HCT116 (cell line): Measurements from ENCODE around the gene LRRC47. TPM values are rescaled to one million over a fixed set of nuclear protein-coding genes. Genes with fewer than 3 reads are reported as not detected.

ENCODE experiments used
- ATAC-seq: fragments of 200-7000 bp; cut with Tn5 transposase; 2 replicates; pipeline ENCODE4 v1.9.1; 2020; ENCODE audit warnings: mild to moderate bottlenecking, moderate library complexity
- BruUV-seq: library from RNA; stranded (reverse); fragments of 400-500 nt; replicated peaks from 2 replicates; lab custom pipeline; 2021; lab: Mats Ljungman, UMichigan
- CTCF ChIA-PET: fragments of 300-600 bp; sonication (Branson Sonifier 250); formaldehyde crosslinking; loops from one replicate; lab custom pipeline; 2021; ENCODE audit warnings: antibody characterized with exemption; lab: Charles Lee
- POLR2A ChIA-PET: fragments of 300-600, 350-600 bp; sonication (Branson Sonifier 250); formaldehyde crosslinking; loops from one replicate; lab custom pipeline; 2021; ENCODE audit warnings: antibody characterized with exemption; lab: Charles Lee
- RAD21 ChIA-PET, 2 experiments: fragments of 300-600 bp; sonication (Branson Sonifier 250); formaldehyde crosslinking; loops; one replicate each; lab custom pipeline; 2023; ENCODE audit warnings: low total read pairs in 2 of 2; ENCODE audit not compliant: uncharacterized antibody in 2 of 2, unreplicated experiment in 2 of 2, low non-redundant PET in 1 of 2; lab: Charles Lee
- DNase-seq: peaks from one replicate; pipeline ENCODE4 v3.0.0-alpha.2; 2010; ENCODE audit warnings: low read depth, low spot score
- H2AFZ ChIP-seq: fragments of 200-600 bp; shearing (Covaris generic), sonication (generic); 2 replicates; pipeline ENCODE4 v1.6.1; 2017; ENCODE audit warnings: low read depth, mixed run types, mixed read lengths, antibody characterized with exemption, low read length; ENCODE audit not compliant: poor library complexity, severe bottlenecking
- H3K27ac ChIP-seq: 2 replicates; pipeline ENCODE4 v1.5.1; 2012; ENCODE audit warnings: low read depth, low read length
- H3K27me3 ChIP-seq: fragments of 200-600 bp; sonication (generic); 2 replicates; pipeline ENCODE4 v1.6.1; 2016; ENCODE audit warnings: mixed run types, low read length, mixed read lengths; ENCODE audit not compliant: insufficient read depth
- H3K36me3 ChIP-seq, 2 experiments: fragments of 200-500 bp in 1 of 2; fragments of 200-600 bp in 1 of 2; sonication (Bioruptor generic) in 1 of 2; sonication (generic) in 1 of 2; 2 replicates each; pipeline versions ENCODE4 v1.5.1 to v1.6.1; 2014 to 2016; ENCODE audit warnings: low read length in 2 of 2, inconsistent platforms in 1 of 2, mixed read lengths in 1 of 2, mixed run types in 1 of 2; ENCODE audit not compliant: insufficient read depth in 2 of 2, control insufficient read depth in 1 of 2
- H3K4me1 ChIP-seq, 2 experiments: fragments of 200-600 bp in 1 of 2; sonication (generic) in 1 of 2; 2 replicates each; pipeline versions ENCODE4 v1.5.1 to v1.6.1; 2012 to 2017; ENCODE audit warnings: low read length in 2 of 2, inconsistent platforms in 1 of 2, mild to moderate bottlenecking in 1 of 2, mixed read lengths in 1 of 2, mixed run types in 1 of 2, moderate library complexity in 1 of 2; ENCODE audit not compliant: insufficient read depth in 2 of 2, control insufficient read depth in 1 of 2
- H3K4me2 ChIP-seq: fragments of 200-600 bp; sonication (generic); 2 replicates; pipeline ENCODE4 v1.6.1; 2017; ENCODE audit warnings: mixed run types, low read length, mixed read lengths
- H3K4me3 ChIP-seq, 2 experiments: fragments of 200-600 bp in 1 of 2; sonication (generic) in 1 of 2; replicated peaks in 1 of 2; 2 replicates each; pipeline ENCODE4 v1.5.1; 2011 to 2016; ENCODE audit warnings: low read length in 2 of 2, control low read depth in 1 of 2, low read depth in 1 of 2, mild to moderate bottlenecking in 1 of 2, mixed read lengths in 1 of 2, mixed run types in 1 of 2
- H3K79me2 ChIP-seq: fragments of 200-600 bp; sonication (generic); 2 replicates; pipeline ENCODE4 v1.6.1; 2017; ENCODE audit warnings: mild to moderate bottlenecking, mixed run types, low read length, moderate library complexity, mixed read lengths; ENCODE audit not compliant: insufficient read depth
- H3K9ac ChIP-seq: fragments of 200-600 bp; sonication (generic); 2 replicates; pipeline ENCODE4 v1.6.1; 2016; ENCODE audit warnings: low read length, mixed read lengths
- H3K9me2 ChIP-seq: fragments of 200-600 bp; sonication (generic), shearing (Covaris generic); 2 replicates; pipeline ENCODE4 v1.6.1; 2017; ENCODE audit warnings: mixed run types, mild to moderate bottlenecking, moderate library complexity; ENCODE audit not compliant: insufficient read depth
- H3K9me3 ChIP-seq, 2 experiments: fragments of 200-500 bp in 1 of 2; fragments of 200-600 bp in 1 of 2; sonication (Bioruptor generic) in 1 of 2; sonication (generic) in 1 of 2; 2 replicates each; pipeline ENCODE4 v1.6.1; 2014 to 2017; ENCODE audit warnings: low read length in 2 of 2, mixed read lengths in 2 of 2, inconsistent platforms in 1 of 2, low read depth in 1 of 2, mild to moderate bottlenecking in 1 of 2, mixed run types in 1 of 2, moderate library complexity in 1 of 2; ENCODE audit not compliant: control insufficient read depth in 1 of 2, insufficient read depth in 1 of 2
- H4K20me1 ChIP-seq: fragments of 200-600 bp; sonication (generic), shearing (Covaris generic); 2 replicates; pipeline ENCODE4 v1.6.1; 2017; ENCODE audit warnings: mixed run types, mild to moderate bottlenecking, moderate library complexity; ENCODE audit not compliant: insufficient read depth
- CBX3 ChIP-seq: IDR thresholded peaks from 2 replicates; pipeline ENCODE4 v1.6.1; 2012; ENCODE audit warnings: low read depth
- CEBPB ChIP-seq: IDR thresholded peaks from 2 replicates; pipeline ENCODE4 v1.6.1; 2012; ENCODE audit warnings: low read depth
- MAX ChIP-seq: IDR thresholded peaks from 2 replicates; pipeline ENCODE4 v1.6.1; 2012
- POLR2AphosphoS5 ChIP-seq: IDR thresholded peaks from 2 replicates; pipeline ENCODE4 v1.6.1; 2011; ENCODE audit warnings: mild to moderate bottlenecking, low read depth, low read length, moderate library complexity
- RAD21 ChIP-seq: IDR thresholded peaks from 2 replicates; pipeline ENCODE4 v1.6.1; 2012; ENCODE audit warnings: low read depth, mild to moderate bottlenecking
- REST ChIP-seq: IDR thresholded peaks from 2 replicates; pipeline ENCODE4 v1.6.1; 2012; ENCODE audit warnings: low read depth
- SIN3A ChIP-seq: IDR thresholded peaks from 2 replicates; pipeline ENCODE4 v1.6.1; 2012; ENCODE audit warnings: low read depth
- SRF ChIP-seq: IDR thresholded peaks from 2 replicates; pipeline ENCODE4 v1.6.1; 2012; ENCODE audit warnings: low read depth
- YY1 ChIP-seq: IDR thresholded peaks from 2 replicates; pipeline ENCODE4 v1.6.1; 2011; ENCODE audit warnings: low read length, low read depth, moderate library complexity, mild to moderate bottlenecking; ENCODE audit not compliant: insufficient replicate concordance; ENCODE audit errors: extremely low read depth
- ZFX ChIP-seq: fragments of 450-650 bp; IDR thresholded peaks from 2 replicates; pipeline ENCODE4 v1.6.1; 2017
- ZNF274 ChIP-seq: fragments of 200-500 bp; sonication (Bioruptor generic); IDR thresholded peaks from 2 replicates; pipeline ENCODE4 v1.6.1; 2014; ENCODE audit warnings: mild to moderate bottlenecking, low read depth, low read length, inconsistent platforms
- intact Hi-C: fragments of 100-400 bp; cut with micrococcal nuclease; formaldehyde crosslinking; loops from 2 replicates; pipeline ENCODE4 v1.10.0; 2022
- total RNA-seq: library from RNA; stranded (reverse); gene quantifications from one replicate; pipeline ENCODE4 v1.2.1, GENCODE V29; 2021; ENCODE audit not compliant: unreplicated experiment

Gene LRRC47
- total RNA-seq, 1 experiment from 2014 or later: 48.0 TPM

GRCh38 chr1:3772715-3773571 lies 23.4 kb downstream of the LRRC47 start, which contains the start of gene SMIM1:
TSS of gene SMIM1 (plus strand) at chr1:3772749. CDS start at chr1:3775374, 2,625 bp downstream.
- no peak for DNase-seq
- POLR2A ChIA-PET: no interaction called here
- H3K27ac ChIP-seq: peak within 1 kb of the TSS; percentile 69; the same call in 1 of the 2 replicates
- no peaks in the 10 kb centered on the region for H3K27me3 ChIP-seq
- H3K4me2 ChIP-seq: peak within 1 kb of the TSS; percentile 87
- peak within 1 kb of the TSS; percentile 52 to 67 for H3K4me3 ChIP-seq
- H3K9me3 ChIP-seq: no peaks in the 10 kb centered on the region
- CTCF ChIA-PET: no interaction called here
- intact Hi-C loops: no loop called here
- H3K4me1 ChIP-seq: peaks cover 31 to 44% of the 10 kb centered on the region in 2 experiments
- H3K79me2 ChIP-seq: no peaks in the 10 kb centered on the region
- RAD21 ChIA-PET: no interaction called here
- no peak within 1 kb of the TSS for H2AFZ ChIP-seq
- H3K9me2 ChIP-seq: no peaks in the 10 kb centered on the region
- peak within 1 kb of the TSS; percentile 64 for H3K9ac ChIP-seq
- no peaks in the 10 kb centered on the region for H4K20me1 ChIP-seq
- no peaks in the 10 kb centered on the region for H3K36me3 ChIP-seq
- TSS peak; percentile 44 for BruUV-seq
- TF ChIP-seq SRF (no peak), SIN3A (no peak), CBX3 (no peak), ZFX (peak; percentile 7; the same call in 1 of the 2 replicates), YY1 (no peak), CEBPB (no peak)
- ATAC-seq: peak; percentile 39

- Histone ChIP-seq H3K9me3 (no peaks in the 10 kb centered on the region), H4K20me1 (no peaks in the 10 kb centered on the region), H3K4me1 (peaks cover 31 to 44% of the 10 kb centered on the region in 2 experiments), H3K27ac (peak overlapping the region; percentile 69; the same call in 1 of the 2 replicates), H3K79me2 (no peaks in the 10 kb centered on the region), H3K9me2 (no peaks in the 10 kb centered on the region), H3K4me2 (peak overlapping the region; percentile 87), H3K36me3 (no peaks in the 10 kb centered on the region), H3K9ac (peak overlapping the region; percentile 64), H2AFZ (no peak overlapping the region), H3K27me3 (no peaks in the 10 kb centered on the region), H3K4me3 (peak overlapping the region; percentile 52 to 67)
- RAD21 ChIA-PET: no interaction called here
- DNase-seq (peak; percentile 65), ATAC-seq (peak; percentile 82)
- intact Hi-C loops: no loop called here
- BruUV-seq: no TSS peak
- POLR2A ChIA-PET: no interaction called here
- CTCF ChIA-PET: no interaction called here
- no peak for TF ChIP-seq ZNF274
- no peak for TF ChIP-seq SIN3A
- peak; percentile 45; the same call in 1 of the 2 replicates for TF ChIP-seq ZFX
- TF ChIP-seq REST: no peak
- TF ChIP-seq MAX: peak; percentile 78
- TF ChIP-seq POLR2AphosphoS5: peak; percentile 64
- TF ChIP-seq RAD21: no peak
These were observed 24.1 kb downstream of the LRRC47 start for GRCh38 chr1:3772027-3772714.
